Keratinocyte (primary cell): ENCODE data around the gene TRAF3IP3. TPM values are rescaled to one million over a fixed set of nuclear protein-coding genes. Genes with fewer than 3 reads are reported as not detected.

Experiments
- DNase-seq: peaks from one replicate; pipeline ENCODE4 v3.0.0-alpha.2; 2011; ENCODE audit warnings: low read depth, missing footprints, low spot score
- FAIRE-seq: peaks from 2 replicates; lab custom pipeline; 2011; peaks lifted over from hg19 to GRCh38; lab: Jason Lieb, UNC
- H2AFZ ChIP-seq: 2 replicates; pipeline ENCODE4 v1.6.0; 2012; ENCODE audit warnings: low read length, control low read depth, inconsistent platforms; ENCODE audit not compliant: control insufficient read depth
- H3K27ac ChIP-seq: 2 replicates; pipeline ENCODE4 v1.5.1; 2011; ENCODE audit warnings: low read length; ENCODE audit not compliant: control insufficient read depth, insufficient read depth
- H3K27me3 ChIP-seq: 3 replicates; pipeline ENCODE4 v1.6.0; 2011; ENCODE audit warnings: low read length; ENCODE audit not compliant: control insufficient read depth, insufficient read depth; ENCODE audit errors: extremely low read depth
- H3K36me3 ChIP-seq, 2 experiments: 2 replicates in 1 of 2; 3 replicates in 1 of 2; pipeline ENCODE4 v1.5.1; 2011; ENCODE audit warnings: low read length in 2 of 2, mild to moderate bottlenecking in 1 of 2; ENCODE audit not compliant: control insufficient read depth in 2 of 2, insufficient read depth in 2 of 2; ENCODE audit errors: extremely low read depth in 1 of 2
- H3K4me1 ChIP-seq: 3 replicates; pipeline ENCODE4 v1.5.1; 2011; ENCODE audit warnings: low read length; ENCODE audit not compliant: control insufficient read depth, insufficient read depth; ENCODE audit errors: extremely low read depth
- H3K4me2 ChIP-seq: 3 replicates; pipeline ENCODE4 v1.6.0; 2011; ENCODE audit warnings: low read depth, low read length; ENCODE audit not compliant: control insufficient read depth, insufficient read depth; ENCODE audit errors: extremely low read depth
- H3K4me3 ChIP-seq, 3 experiments: fragments of 200-600 bp in 1 of 3; sonication (generic) in 1 of 3; 2 replicates in 2 of 3; 3 replicates in 1 of 3; pipeline ENCODE4 v1.5.1; 2011 to 2016; ENCODE audit warnings: low read length in 3 of 3, mild to moderate bottlenecking in 3 of 3, control low read depth in 2 of 3, inconsistent platforms in 1 of 3, low read depth in 1 of 3, mixed read lengths in 1 of 3, mixed run types in 1 of 3, moderate library complexity in 1 of 3; ENCODE audit not compliant: control insufficient read depth in 2 of 3, insufficient read depth in 2 of 3; ENCODE audit errors: extremely low read depth in 1 of 3
- H3K79me2 ChIP-seq: 2 replicates; pipeline ENCODE4 v1.6.0; 2012; ENCODE audit warnings: low read length; ENCODE audit not compliant: control insufficient read depth, insufficient read depth
- H3K9ac ChIP-seq: 3 replicates; pipeline ENCODE4 v1.6.0; 2011; ENCODE audit warnings: low read length; ENCODE audit not compliant: control insufficient read depth, insufficient read depth; ENCODE audit errors: extremely low read depth
- H3K9me1 ChIP-seq: 3 replicates; pipeline ENCODE4 v1.6.0; 2011; ENCODE audit warnings: low read length; ENCODE audit not compliant: control insufficient read depth, insufficient read depth; ENCODE audit errors: extremely low read depth
- H3K9me3 ChIP-seq: 2 replicates; pipeline ENCODE4 v1.5.1; 2012; ENCODE audit warnings: low read depth, low read length; ENCODE audit not compliant: control insufficient read depth
- H4K20me1 ChIP-seq: 3 replicates; pipeline ENCODE4 v1.6.0; 2011; ENCODE audit warnings: low read length; ENCODE audit not compliant: control insufficient read depth, insufficient read depth; ENCODE audit errors: extremely low read depth
- EZH2 ChIP-seq: IDR thresholded peaks from one replicate; pipeline ENCODE4 v1.6.1; 2012; ENCODE audit warnings: inconsistent platforms, mild to moderate bottlenecking, low read length, moderate library complexity
- dilution Hi-C: fragments of 300-500 bp; cut with MboI; formaldehyde crosslinking; loops from one replicate; pipeline ENCODE4 v1.7.0; 2020; ENCODE audit warnings: low sequenced_read_pairs; ENCODE audit not compliant: extremely low pct_ligation_motif_present
- polyA plus RNA-seq, 5 experiments: library from polyadenylated mRNA; depleted of rRNA in 3 of 5; stranded (reverse) in 3 of 5; stranded (forward) in 1 of 5; unstranded in 1 of 5; fragments of >200 nt; gene quantifications; 1 replicate in 1 of 5; 2 replicates in 3 of 5; 3 replicates in 1 of 5; pipeline versions ENCODE4 v1.2.1 to v1.2.3, GENCODE V29; 2011 to 2012; ENCODE audit warnings: missing spikeins in 2 of 5, low read depth in 1 of 5, low replicate concordance in 1 of 5
- TF ChIP-seq, protein P1 (sequence below), 3 experiments: IDR thresholded peaks in 1 of 3; conservative IDR thresholded peaks in 1 of 3; optimal IDR thresholded peaks in 1 of 3; 2 replicates in 2 of 3; 3 replicates in 1 of 3; pipeline versions ENCODE3 to v1.5.1; 2011; ENCODE audit warnings: low read length in 3 of 3, mild to moderate bottlenecking in 3 of 3, moderate library complexity in 2 of 3, control low read depth in 1 of 3, inconsistent platforms in 1 of 3; ENCODE audit not compliant: insufficient read depth in 2 of 3; ENCODE audit errors: extremely low read depth in 1 of 3

Gene TRAF3IP3
- polyA plus RNA-seq, 1 donor (not counting 4 experiments of a cell fraction or from before 2014, with no cell fraction given), result 0.16 TPM

DNA sequence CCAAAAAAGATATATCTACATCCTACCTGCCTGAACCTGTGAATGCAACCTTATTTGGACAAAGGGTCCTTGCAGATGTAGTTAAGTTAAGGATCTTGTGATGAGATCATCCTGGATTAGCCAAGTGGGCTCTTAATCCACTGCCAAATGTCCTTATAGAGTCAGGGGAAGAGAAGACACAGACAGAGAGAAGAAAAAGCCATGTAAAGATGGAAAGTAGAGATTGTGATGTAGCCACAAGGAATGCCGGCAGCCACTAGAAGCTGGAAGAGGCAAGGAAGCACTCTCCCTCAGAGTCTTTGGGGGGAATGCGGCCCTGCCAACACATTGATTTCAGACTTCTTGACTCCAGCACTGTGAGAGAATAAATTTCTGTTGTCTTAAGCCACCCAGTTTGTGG, 35.0 kb upstream of the TRAF3IP3 start:
- Histone ChIP-seq H3K27me3 (no peaks in the 10 kb centered on the region), H3K9me1 (no peaks in the 10 kb centered on the region), H3K79me2 (no peaks in the 10 kb centered on the region), H4K20me1 (no peaks in the 10 kb centered on the region), H3K9ac (no peak overlapping the region), H3K4me2 (no peak overlapping the region), H3K4me1 (peaks cover 7% of the 10 kb centered on the region), H3K36me3 (no peaks in the 10 kb centered on the region), H3K9me3 (no peaks in the 10 kb centered on the region), H3K27ac (no peak overlapping the region), H3K4me3 (no peak overlapping the region), H2AFZ (no peak overlapping the region)
- FAIRE-seq (no peak), DNase-seq (no peak)
- no peak for TF ChIP-seq EZH2
- TF ChIP-seq, protein P1, sequence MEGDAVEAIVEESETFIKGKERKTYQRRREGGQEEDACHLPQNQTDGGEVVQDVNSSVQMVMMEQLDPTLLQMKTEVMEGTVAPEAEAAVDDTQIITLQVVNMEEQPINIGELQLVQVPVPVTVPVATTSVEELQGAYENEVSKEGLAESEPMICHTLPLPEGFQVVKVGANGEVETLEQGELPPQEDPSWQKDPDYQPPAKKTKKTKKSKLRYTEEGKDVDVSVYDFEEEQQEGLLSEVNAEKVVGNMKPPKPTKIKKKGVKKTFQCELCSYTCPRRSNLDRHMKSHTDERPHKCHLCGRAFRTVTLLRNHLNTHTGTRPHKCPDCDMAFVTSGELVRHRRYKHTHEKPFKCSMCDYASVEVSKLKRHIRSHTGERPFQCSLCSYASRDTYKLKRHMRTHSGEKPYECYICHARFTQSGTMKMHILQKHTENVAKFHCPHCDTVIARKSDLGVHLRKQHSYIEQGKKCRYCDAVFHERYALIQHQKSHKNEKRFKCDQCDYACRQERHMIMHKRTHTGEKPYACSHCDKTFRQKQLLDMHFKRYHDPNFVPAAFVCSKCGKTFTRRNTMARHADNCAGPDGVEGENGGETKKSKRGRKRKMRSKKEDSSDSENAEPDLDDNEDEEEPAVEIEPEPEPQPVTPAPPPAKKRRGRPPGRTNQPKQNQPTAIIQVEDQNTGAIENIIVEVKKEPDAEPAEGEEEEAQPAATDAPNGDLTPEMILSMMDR (optimal IDR thresholded peaks at IDR 0.05 in 1 of 3, IDR thresholded peaks at IDR 0.05 in 1 of 3, conservative IDR thresholded peaks at IDR 0.05 in 1 of 3; ENCODE audit: extremely low read depth in 1 of 3, insufficient read depth in 2 of 3, low read length in 3 of 3), result no peak
- dilution Hi-C loops, result no loop called here

DNA sequence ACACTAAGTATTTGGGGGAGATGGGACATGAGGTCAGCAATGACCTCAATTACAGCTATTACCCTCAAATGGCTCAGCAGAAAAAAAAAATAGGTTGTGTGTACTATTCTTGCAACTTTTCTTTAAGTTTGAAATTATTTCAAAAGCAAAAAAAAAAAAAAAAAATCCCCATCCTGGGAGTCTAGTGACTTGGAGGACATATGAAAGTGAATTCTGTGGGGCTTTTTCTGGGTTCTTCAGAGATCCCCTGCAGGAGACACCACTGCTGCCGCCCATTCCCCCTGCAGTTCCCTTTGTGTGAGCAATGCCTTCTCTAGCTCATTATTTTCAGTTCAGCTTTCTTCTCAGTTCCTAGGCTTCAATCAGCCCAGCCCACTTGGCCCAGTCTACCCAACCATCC, 34.5 kb upstream of the TRAF3IP3 start:
- dilution Hi-C loops, result no loop called here
- Histone ChIP-seq H3K9ac (no peak overlapping the region), H3K4me3 (no peak overlapping the region), H3K4me1 (peaks cover 7% of the 10 kb centered on the region), H3K79me2 (no peaks in the 10 kb centered on the region), H3K36me3 (no peaks in the 10 kb centered on the region), H2AFZ (no peak overlapping the region), H3K9me3 (no peaks in the 10 kb centered on the region), H4K20me1 (no peaks in the 10 kb centered on the region), H3K27me3 (no peaks in the 10 kb centered on the region), H3K27ac (no peak overlapping the region), H3K9me1 (no peaks in the 10 kb centered on the region), H3K4me2 (no peak overlapping the region)
- DNase-seq (no peak), FAIRE-seq (no peak)
- TF ChIP-seq, protein P1 (optimal IDR thresholded peaks at IDR 0.05 in 1 of 3, IDR thresholded peaks at IDR 0.05 in 1 of 3, conservative IDR thresholded peaks at IDR 0.05 in 1 of 3; ENCODE audit: extremely low read depth in 1 of 3, insufficient read depth in 2 of 3, low read length in 3 of 3), result no peak
- no peak for TF ChIP-seq EZH2
